ENCODE results near the gene PXDN.

- TF ChIP-seq ZBTB21 (tag by site-specific recombination; IDR thresholded peaks at IDR 0.05) (no peak), ZNF624 (tag by site-specific recombination; IDR thresholded peaks at IDR 0.05) (no peak), ZSCAN30 (tag by site-specific recombination; IDR thresholded peaks at IDR 0.05) (no peak), PBX3 (CRISPR knock-in tag; IDR thresholded peaks at IDR 0.05) (no peak), PATZ1 (tag by site-specific recombination; IDR thresholded peaks at IDR 0.05) (no peak), ZNF600 (tag by site-specific recombination; IDR thresholded peaks at IDR 0.05) (no peak), ZNF274 (IDR thresholded peaks at IDR 0.05; ENCODE audit: low read length) (no peak), ZNF274 (tag by site-specific recombination; IDR thresholded peaks at IDR 0.05; ENCODE audit: borderline replicate concordance) (no peak), ZNF121 (tag by site-specific recombination; IDR thresholded peaks at IDR 0.05) (no peak), CTCF (tag by site-specific recombination; IDR thresholded peaks at IDR 0.05) (no peak), ZNF701 (tag by site-specific recombination; IDR thresholded peaks at IDR 0.05) (no peak), ZNF335 (tag by site-specific recombination; conservative IDR thresholded peaks at IDR 0.05) (no peak)
Measured at GRCh38 chr2:1609485-1610095, 134.7 kb downstream of the PXDN start.

Measured in HEK293 (cell line).